Brain microvascular endothelial cell (primary cell): ENCODE data around the gene HRG.

Source experiments
- DNase-seq: peaks from one replicate; pipeline ENCODE4 v3.0.0-alpha.2; 2020
- H3K27ac ChIP-seq: fragments of 250-450 bp; sonication (Bioruptor Pico); 2 replicates; pipeline ENCODE4 v1.5.1; 2020; ENCODE audit warnings: mild to moderate bottlenecking, moderate library complexity
- H3K27me3 ChIP-seq: fragments of 250-450 bp; sonication (Bioruptor Pico); replicated peaks from 2 replicates; pipeline ENCODE4 v1.5.1; 2020; ENCODE audit warnings: mild to moderate bottlenecking
- H3K36me3 ChIP-seq: fragments of 250-450 bp; sonication (Bioruptor Pico); replicated peaks from 2 replicates; pipeline ENCODE4 v1.5.1; 2020; ENCODE audit warnings: mild to moderate bottlenecking
- H3K4me3 ChIP-seq: 2 replicates; pipeline ENCODE4 v1.5.1; 2011; ENCODE audit warnings: low read depth, mild to moderate bottlenecking, control low read depth, low read length, moderate library complexity
- CTCF ChIP-seq: IDR thresholded peaks from 2 replicates; pipeline ENCODE4 v1.5.1; 2011; ENCODE audit warnings: low read depth, mild to moderate bottlenecking, moderate library complexity, low read length, control low read depth, inconsistent platforms; ENCODE audit errors: missing control alignments
- in situ Hi-C: cut with HindIII; loops from 2 replicates; pipeline ENCODE4 v1.10.0; 2017; ENCODE audit warnings: low sequenced_read_pairs, low pct_ligation_motif_present

Gene HRG

GRCh38 chr3:186664119-186664495 lies 1.7 kb upstream of the HRG start:
- Histone ChIP-seq H3K36me3 (no peaks in the 10 kb centered on the region), H3K4me3 (no peak overlapping the region), H3K27me3 (no peaks in the 10 kb centered on the region), H3K27ac (no peak overlapping the region)
- in situ Hi-C loops: no loop called here
- DNase-seq: no peak
- no peak for TF ChIP-seq CTCF

DNA sequence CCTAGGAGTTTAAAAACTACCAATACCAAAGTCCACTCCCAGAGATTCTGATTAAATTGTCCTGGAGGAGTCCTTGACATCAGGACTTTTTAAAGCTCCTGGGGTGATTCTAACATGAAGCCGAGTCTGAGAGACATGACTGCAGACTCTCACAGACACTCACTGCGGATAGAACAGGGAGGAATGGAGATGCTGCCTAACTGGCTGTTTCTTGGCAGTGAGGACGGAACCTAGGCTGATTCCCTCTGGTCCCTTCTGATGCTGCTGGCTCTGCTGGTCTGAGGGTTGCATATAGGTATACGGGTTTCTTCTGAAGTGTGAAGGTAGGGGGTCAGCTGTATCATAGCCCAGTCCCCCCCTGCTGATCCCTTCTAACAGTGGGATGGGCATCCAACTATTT lies 1.3 kb upstream of the HRG start:
- H3K27me3 ChIP-seq: no peaks in the 10 kb centered on the region
- H3K27ac ChIP-seq: no peak overlapping the region
- no peak overlapping the region for H3K4me3 ChIP-seq
- no peaks in the 10 kb centered on the region for H3K36me3 ChIP-seq
- no peak for TF ChIP-seq CTCF
- in situ Hi-C loops: no loop called here
- no peak for DNase-seq

GRCh38 chr3:186668426-186668825 lies 2.6 kb downstream of the HRG start:
- peaks cover 3% of the 10 kb centered on the region for H3K27me3 ChIP-seq
- H3K36me3 ChIP-seq: no peaks in the 10 kb centered on the region
- TF ChIP-seq CTCF: no peak
- H3K4me3 ChIP-seq: no peak overlapping the region
- DNase-seq: no peak
- in situ Hi-C loops: no loop called here
- no peak overlapping the region for H3K27ac ChIP-seq

DNA sequence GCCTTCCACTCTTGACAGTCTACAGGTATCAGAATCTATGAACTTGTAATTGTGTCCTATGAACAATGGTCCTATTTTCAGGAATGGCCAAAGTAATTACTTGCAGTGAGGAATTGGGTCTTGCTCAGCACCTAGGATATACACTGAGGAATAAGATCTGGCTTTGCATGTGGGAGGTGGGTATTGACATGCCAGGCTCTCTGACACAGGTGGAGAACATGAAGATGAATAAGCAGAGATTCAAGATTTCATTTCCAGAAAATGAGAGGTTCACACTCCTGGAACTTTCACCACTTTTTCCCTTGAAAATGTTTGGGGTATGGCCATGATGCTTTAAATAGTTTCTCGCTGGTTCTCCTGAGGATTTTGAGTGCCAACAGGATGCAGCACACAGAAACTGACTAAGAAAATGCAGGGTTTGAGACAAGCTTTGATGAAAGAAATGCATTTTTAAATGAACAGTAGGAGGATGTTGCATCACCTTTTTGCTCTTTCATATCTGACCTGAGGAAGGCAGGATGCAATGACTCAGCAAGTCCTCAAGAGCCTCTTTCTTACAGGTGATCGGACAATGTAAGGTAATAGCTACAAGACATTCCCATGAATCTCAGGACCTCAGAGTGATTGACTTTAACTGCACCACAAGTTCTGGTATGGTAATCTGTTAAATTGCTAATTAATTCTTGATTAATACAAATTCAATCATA lies 3.7 kb downstream of the HRG start:
- no peak for TF ChIP-seq CTCF
- no peak for DNase-seq
- in situ Hi-C loops: no loop called here
- peaks cover 3% of the 10 kb centered on the region for H3K27me3 ChIP-seq
- H3K27ac ChIP-seq: no peak overlapping the region
- no peaks in the 10 kb centered on the region for H3K36me3 ChIP-seq
- no peak overlapping the region for H3K4me3 ChIP-seq

DNA sequence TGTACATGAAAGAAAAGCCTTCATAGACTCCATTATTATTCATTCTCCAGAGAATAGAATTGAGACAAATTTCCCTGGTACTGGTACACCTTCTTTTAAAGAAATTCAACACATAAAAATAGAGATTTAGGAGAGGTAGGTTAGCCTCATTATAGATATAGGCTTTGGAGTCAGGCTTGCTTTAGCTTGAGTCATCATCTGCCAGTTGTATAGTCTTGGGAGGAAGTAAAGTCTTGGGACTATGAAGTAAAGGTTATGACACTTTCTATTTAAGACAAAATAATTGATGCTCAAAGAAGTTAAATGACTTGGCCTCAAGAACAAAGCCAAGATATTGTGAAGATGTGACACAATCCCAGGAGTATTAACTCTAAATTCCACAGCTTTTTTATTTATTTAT lies 4.3 kb downstream of the HRG start:
- Histone ChIP-seq H3K27me3 (peaks cover 5% of the 10 kb centered on the region), H3K36me3 (no peaks in the 10 kb centered on the region), H3K27ac (no peak overlapping the region), H3K4me3 (no peak overlapping the region)
- in situ Hi-C loops: no loop called here
- no peak for TF ChIP-seq CTCF
- no peak for DNase-seq

DNA sequence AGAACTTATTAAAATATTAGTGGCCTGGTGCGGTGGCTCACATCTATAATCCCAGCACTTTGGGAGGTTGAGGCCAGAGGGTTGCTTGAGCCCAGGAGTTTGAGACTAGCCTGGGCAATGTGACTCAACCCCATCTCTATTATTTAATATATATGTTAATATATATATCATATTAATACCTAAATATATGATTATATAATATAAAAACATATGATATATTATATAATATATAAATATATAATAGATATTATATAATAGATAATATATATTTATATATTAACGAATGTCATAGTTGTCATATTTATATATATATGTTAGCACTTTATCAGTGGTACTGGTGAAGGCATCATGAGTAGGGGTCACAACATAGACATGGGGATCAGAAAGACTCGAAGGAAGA lies 5.2 kb downstream of the HRG start:
- no peak for DNase-seq
- Histone ChIP-seq H3K4me3 (no peak overlapping the region), H3K27me3 (peaks cover 5% of the 10 kb centered on the region), H3K36me3 (no peaks in the 10 kb centered on the region), H3K27ac (no peak overlapping the region)
- in situ Hi-C loops: no loop called here
- no peak for TF ChIP-seq CTCF
